HG03060 (cell line): Measurements from ENCODE around the gene LLGL2.
"Not testable (repeated sequence)": the region's sequence is repeated elsewhere in the genome, so short reads cannot be mapped to it uniquely, and the experiment has no call there.

Experiments used
- ATAC-seq: cut with Tn5 transposase; IDR thresholded peaks from one replicate; pipeline ENCODE4 v1.9.1; 2021; ENCODE audit warnings: low read depth, moderate number of reproducible peaks; ENCODE audit not compliant: unreplicated experiment

Gene LLGL2

GRCh38 chr17:75588596-75589011, 63.1 kb downstream of the LLGL2 start:
- ATAC-seq, result no peak

GRCh38 chr17:75589012-75589918, 63.8 kb downstream of the LLGL2 start:
- ATAC-seq, result no peak

GRCh38 chr17:75589919-75590303, 64.4 kb downstream of the LLGL2 start:
- no peak for ATAC-seq

DNA sequence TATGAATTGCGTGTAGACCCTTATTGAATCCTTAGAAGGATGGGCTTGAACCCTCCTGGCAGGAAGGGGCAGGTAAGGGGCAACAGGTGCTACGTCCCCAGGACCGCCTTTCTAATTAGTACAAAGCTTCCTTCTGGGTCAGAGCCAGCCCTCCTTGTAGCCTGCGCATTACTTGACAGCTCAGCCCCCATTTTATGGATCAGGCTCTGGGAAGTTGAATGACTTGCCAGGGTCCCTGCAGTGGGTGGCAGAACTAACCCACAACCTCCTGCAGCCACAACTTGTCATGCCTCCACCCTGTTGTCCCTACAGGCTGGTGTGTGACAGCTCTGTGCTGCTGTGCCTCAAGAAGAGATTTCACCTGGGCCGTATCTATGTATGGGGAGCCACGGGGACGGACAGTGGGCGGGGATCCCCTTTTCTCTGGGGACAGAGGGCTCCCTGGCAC, 64.8 kb downstream of the LLGL2 start:
- ATAC-seq, result no peak

DNA sequence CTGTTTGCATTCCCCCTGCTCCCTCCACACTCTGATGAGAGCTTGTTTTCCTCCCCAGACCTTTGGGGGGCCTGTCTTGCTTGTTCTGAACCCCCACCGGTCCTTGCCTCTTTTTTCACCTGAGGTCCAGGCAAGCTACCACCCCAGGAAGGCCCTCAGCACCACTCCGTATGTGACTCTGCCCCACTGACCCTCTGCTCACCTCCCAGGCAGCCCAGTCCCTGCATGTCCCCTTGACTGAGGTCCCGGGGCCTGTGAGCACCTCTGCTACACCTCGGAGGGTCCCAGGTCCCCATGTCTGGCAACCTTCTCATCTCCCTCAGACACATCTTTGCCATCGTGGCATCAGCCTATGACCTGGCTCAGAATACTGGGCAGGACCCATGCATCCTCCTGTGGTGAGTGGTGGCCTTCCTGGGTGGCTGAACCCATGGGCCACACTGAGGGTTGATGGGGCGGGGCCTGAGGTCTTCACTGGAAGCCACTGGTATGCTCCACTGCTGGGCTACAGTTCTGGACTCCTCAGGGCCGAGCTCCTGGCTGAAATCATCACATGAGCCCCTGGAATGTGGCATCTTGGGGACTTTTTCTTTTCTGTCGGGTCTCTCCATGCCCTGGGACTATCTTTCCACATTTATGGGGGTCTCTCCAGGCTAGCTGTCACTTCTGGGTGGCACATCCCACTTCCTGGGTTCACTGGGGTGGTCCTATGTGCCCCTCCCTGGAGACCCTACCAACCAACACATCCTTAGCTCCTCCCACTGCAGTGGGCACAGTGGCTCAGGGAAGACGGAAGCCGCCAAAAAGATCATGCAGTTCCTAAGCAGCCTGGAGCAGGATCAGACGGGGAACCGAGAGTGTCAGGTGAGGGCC, 65.6 kb downstream of the LLGL2 start:
- ATAC-seq, result no peak

DNA sequence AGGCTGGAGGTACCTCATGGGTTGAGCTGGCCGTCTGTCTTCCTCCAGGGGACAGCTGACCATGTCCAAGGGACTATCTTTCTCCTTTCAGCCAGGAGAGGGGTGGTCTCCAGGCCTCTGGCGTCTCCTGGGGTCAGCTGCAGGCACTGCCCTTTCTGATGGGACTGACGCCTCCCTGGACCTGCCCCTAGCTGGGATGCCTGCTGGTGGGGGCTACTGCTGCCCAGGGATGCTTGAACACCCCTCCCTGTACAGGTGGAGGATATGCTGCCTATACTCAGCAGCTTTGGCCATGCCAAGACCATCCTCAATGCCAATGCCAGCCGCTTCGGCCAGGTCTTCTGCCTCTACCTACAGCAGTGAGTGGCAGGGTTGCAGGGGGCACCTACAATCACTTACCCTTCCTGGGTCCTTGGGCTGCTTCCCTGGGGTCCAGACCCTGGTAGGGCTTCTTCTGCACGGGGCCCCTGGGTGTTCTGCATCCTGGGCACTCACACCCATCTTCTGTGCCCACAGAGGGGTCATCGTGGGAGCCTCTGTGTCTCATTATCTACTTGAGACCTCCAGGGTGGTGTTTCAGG, 66.3 kb downstream of the LLGL2 start:
- ATAC-seq, result no peak

DNA sequence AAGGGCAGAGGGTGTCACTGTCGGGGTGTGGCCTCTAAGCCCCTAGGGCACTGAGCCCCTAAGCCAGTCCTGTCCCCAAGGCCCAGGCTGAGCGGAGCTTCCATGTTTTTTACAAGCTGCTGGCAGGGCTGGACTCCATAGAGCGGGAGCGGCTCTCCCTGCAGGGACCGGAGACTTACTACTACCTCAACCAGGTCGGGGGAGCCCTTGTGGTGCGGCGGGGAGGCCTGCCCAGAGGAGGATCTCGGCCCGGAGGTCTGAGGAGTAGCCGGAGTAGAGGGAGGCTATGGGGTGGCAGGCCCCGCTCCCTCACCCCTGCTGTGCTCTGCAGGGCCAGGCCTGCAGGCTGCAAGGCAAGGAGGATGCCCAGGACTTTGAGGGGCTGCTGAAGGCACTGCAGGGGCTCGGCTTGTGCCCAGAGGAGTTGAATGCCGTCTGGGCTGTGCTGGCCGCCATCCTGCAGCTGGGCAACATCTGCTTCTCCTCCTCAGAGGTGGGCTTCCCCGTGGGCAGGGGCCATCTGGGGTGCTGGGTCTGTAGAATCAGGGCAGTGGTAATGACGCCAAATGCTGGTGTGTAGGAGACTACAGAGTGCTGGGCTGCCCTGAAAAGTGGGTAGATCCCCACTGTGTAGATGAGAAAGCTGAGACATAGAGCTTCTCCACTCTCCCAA, 67.0 kb downstream of the LLGL2 start:
- ATAC-seq, result no peak

DNA sequence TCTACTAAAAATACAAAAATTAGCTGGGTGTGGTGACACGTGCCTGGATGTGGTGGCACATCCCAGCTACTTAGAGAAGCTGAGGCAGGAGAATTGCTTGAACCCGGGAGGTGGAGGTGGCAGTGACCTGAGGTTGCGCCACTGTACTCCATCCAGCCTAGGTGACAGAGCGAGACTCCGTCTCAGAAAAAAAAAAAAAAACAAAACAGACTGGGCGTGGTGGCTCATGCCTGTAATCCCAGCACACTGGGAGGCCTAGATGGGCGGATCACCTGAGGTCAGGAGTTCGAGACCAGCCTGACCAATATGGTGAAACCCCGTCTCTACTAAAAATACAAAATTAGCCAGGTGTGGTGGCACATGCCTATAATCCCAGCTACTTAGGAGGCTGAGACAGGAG, 67.9 kb downstream of the LLGL2 start:
- ATAC-seq, result not testable (repeated sequence)

GRCh38 chr17:75594499-75595283, 69.2 kb downstream of the LLGL2 start:
- no peak for ATAC-seq

GRCh38 chr17:75595284-75595919, 69.9 kb downstream of the LLGL2 start:
- no peak for ATAC-seq

- ATAC-seq, result no peak
Observed at GRCh38 chr17:75595920-75596313, 70.4 kb downstream of the LLGL2 start.

DNA sequence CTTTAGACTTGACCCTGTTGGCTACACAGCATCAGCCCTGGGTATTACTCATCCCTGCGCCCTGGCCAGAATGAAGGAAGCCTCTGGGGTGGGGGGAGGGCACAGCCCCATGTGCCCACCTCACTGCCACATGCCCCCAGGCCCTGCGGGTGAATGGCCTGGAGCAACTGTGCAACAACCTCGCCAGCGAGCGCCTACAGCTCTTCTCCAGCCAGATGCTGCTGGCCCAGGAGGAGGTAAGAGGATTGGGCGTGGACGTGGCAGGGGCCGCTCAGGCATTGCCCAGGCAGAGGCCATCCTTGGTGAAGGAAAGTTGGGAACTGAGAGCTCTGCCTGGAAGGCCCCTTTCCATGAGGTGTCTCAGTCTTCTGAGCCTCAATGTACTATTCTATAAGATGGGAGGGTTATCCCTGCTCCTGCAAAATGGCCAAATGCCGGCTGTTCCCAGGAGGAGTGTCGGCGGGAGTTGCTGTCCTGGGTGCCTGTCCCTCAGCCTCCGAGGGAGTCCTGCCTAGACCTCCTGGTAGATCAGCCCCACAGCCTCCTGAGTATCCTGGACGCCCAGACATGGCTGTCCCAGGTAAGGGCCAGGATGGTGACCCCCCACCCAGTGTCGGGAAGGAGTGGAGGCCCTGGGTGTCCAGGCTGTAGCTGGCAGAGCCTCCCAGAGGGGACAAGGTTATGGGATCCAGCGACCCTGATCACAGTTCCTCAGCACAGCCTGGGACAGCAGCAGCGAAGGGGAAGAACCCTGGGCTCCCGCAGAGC, 71.0 kb downstream of the LLGL2 start:
- no peak for ATAC-seq

- no peak for ATAC-seq
Observed at GRCh38 chr17:75601057-75601987, 75.8 kb downstream of the LLGL2 start.

- no peak for ATAC-seq
Observed at GRCh38 chr17:75602644-75603043, 77.1 kb downstream of the LLGL2 start.

GRCh38 chr17:75603123-75603522, 77.6 kb downstream of the LLGL2 start:
- ATAC-seq, result no peak

DNA sequence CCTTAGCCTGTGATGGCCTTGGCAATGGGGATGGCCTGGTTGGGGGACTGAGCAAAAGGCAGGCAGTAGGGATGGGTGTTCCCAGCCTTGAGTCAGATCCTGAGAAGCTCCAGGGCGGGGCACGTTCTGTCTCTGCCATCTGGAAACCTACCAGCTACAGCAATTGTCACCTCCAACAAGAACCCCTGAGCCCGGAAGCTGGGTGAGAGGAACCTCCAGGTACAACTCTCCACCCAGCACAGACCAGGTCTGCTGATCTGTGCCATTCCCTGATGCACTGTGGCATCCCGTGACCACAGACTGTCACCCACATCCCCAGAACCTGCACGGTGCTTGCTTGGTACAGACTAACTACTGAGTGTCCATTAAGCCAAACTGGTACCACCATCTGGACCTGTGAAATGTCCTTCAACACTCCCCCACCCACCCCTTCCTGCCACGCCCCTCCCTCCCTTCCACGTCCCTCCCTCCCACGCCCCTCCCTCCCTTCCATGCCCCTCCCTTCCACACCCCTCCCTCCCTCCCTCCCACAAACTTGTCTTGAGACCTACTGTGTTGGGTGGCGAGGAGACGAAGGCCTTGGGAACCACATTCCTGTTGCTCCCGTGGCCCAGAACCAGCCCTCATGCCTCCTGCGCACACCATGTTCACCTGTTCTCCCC, 78.7 kb downstream of the LLGL2 start:
- no peak for ATAC-seq

DNA sequence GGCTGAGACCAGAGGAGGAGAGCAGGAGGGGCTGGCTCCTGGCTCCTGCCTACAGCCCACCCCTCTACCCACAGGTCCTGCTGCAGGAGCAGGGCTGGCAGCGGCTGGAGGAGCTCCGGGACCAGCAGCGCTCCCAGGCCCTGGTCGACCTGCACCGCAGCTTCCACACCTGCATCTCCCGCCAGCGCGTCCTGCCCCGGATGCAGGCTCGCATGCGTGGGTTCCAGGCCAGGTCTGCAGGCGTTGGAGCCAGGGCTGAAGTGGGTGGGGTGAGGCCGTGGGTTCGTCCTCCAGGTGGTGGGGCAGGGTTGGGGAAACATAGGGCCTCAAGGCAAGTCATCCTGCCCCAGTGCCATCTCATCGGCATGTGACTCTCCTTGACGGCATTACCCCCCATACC, 80.3 kb downstream of the LLGL2 start:
- no peak for ATAC-seq
